KMS-11 (cell line): ENCODE measurements around the gene CDK14.

Source experiments
- H2AFZ ChIP-seq: fragments of 200-600 bp; sonication (generic); 2 replicates; pipeline ENCODE4 v1.6.1; 2016; ENCODE audit warnings: antibody characterized with exemption, mixed run types, low read depth
- H3K27ac ChIP-seq: fragments of 200-600 bp; sonication (generic); 2 replicates; pipeline ENCODE4 v1.6.1; 2016; ENCODE audit warnings: mild to moderate bottlenecking, mixed run types
- H3K27me3 ChIP-seq: fragments of 200-600 bp; sonication (generic); 2 replicates; pipeline ENCODE4 v1.6.1; 2017; ENCODE audit warnings: mild to moderate bottlenecking, low read depth, mixed run types, moderate library complexity; ENCODE audit not compliant: insufficient read depth
- H3K36me3 ChIP-seq: fragments of 200-600 bp; sonication (generic); 2 replicates; pipeline ENCODE4 v1.6.1; 2017; ENCODE audit warnings: mild to moderate bottlenecking, mixed run types; ENCODE audit not compliant: insufficient read depth
- H3K4me1 ChIP-seq: fragments of 200-600 bp; sonication (generic); 2 replicates; pipeline ENCODE4 v1.6.1; 2016; ENCODE audit warnings: mild to moderate bottlenecking, low read depth, mixed run types; ENCODE audit not compliant: poor library complexity, severe bottlenecking
- H3K4me2 ChIP-seq: fragments of 200-600 bp; sonication (generic); 2 replicates; pipeline ENCODE4 v1.7.0; 2016; ENCODE audit warnings: mild to moderate bottlenecking, mixed run types
- H3K4me3 ChIP-seq: fragments of 200-600 bp; sonication (generic); IDR thresholded peaks from 2 replicates; pipeline ENCODE4 v1.6.1; 2017; ENCODE audit warnings: low read depth, low read length, mixed read lengths; ENCODE audit not compliant: insufficient read depth
- H3K79me2 ChIP-seq: fragments of 200-600 bp; sonication (generic); 2 replicates; pipeline ENCODE4 v1.6.1; 2016; ENCODE audit warnings: low read depth, mixed run types; ENCODE audit not compliant: insufficient read depth
- H3K9ac ChIP-seq: fragments of 200-600 bp; sonication (generic); 2 replicates; pipeline ENCODE4 v1.6.1; 2016; ENCODE audit warnings: mild to moderate bottlenecking, mixed run types
- H4K20me1 ChIP-seq: fragments of 200-600 bp; sonication (generic); 2 replicates; pipeline ENCODE4 v1.6.1; 2016; ENCODE audit warnings: mild to moderate bottlenecking, mixed run types; ENCODE audit not compliant: insufficient read depth
- CTCF ChIP-seq: fragments of 200-600 bp; sonication (generic); conservative IDR thresholded peaks from 2 replicates; pipeline ENCODE4 v1.6.1; 2017; ENCODE audit warnings: low read depth, mild to moderate bottlenecking, antibody characterized with exemption, low read length, moderate library complexity, mixed read lengths

Gene CDK14

GRCh38 chr7:91187061-91187460 is 590.9 kb downstream of the CDK14 start:
- Histone ChIP-seq H3K4me3 (no peak overlapping the region), H3K9ac (no peak overlapping the region), H4K20me1 (no peaks in the 10 kb centered on the region), H3K36me3 (no peaks in the 10 kb centered on the region), H3K4me1 (no peaks in the 10 kb centered on the region), H3K27me3 (no peaks in the 10 kb centered on the region), H3K79me2 (no peaks in the 10 kb centered on the region), H3K4me2 (no peak overlapping the region), H2AFZ (no peak overlapping the region), H3K27ac (no peak overlapping the region)
- no peak for TF ChIP-seq CTCF

GRCh38 chr7:91191771-91192170 is 595.6 kb downstream of the CDK14 start:
- no peaks in the 10 kb centered on the region for H3K79me2 ChIP-seq
- no peaks in the 10 kb centered on the region; the same call in 1 of the 2 replicates for H4K20me1 ChIP-seq
- H3K4me3 ChIP-seq, result no peak overlapping the region
- no peak for TF ChIP-seq CTCF
- H3K4me1 ChIP-seq, result no peaks in the 10 kb centered on the region
- no peak overlapping the region for H2AFZ ChIP-seq
- H3K27me3 ChIP-seq, result no peaks in the 10 kb centered on the region
- H3K4me2 ChIP-seq, result no peak overlapping the region
- no peak overlapping the region for H3K27ac ChIP-seq
- H3K36me3 ChIP-seq, result no peaks in the 10 kb centered on the region
- no peak overlapping the region for H3K9ac ChIP-seq

DNA sequence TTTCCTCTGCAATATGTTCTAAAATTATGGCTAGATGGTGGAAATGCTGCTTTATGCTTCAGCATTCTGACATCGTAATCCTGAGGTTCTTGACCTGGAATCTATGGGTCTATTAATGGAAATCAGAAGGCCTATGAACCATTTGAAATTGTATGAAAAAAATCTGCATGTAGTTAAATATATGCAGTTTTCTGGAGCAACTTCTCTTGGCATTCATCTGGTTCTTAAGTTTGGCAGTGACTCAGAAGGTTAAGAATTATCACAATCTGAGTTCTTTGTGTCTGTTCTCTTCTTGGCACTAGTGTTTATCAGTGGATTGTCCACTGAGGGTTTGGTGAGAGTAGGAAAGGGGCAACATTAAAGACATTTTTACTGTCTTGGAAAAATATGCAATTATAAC is 597.0 kb downstream of the CDK14 start:
- no peak overlapping the region for H2AFZ ChIP-seq
- no peaks in the 10 kb centered on the region for H3K79me2 ChIP-seq
- no peak overlapping the region for H3K27ac ChIP-seq
- no peak overlapping the region for H3K4me3 ChIP-seq
- no peaks in the 10 kb centered on the region for H3K27me3 ChIP-seq
- no peak for TF ChIP-seq CTCF
- no peaks in the 10 kb centered on the region for H3K4me1 ChIP-seq
- H4K20me1 ChIP-seq, result no peaks in the 10 kb centered on the region; the same call in 1 of the 2 replicates
- H3K9ac ChIP-seq, result no peak overlapping the region
- H3K4me2 ChIP-seq, result no peak overlapping the region
- no peaks in the 10 kb centered on the region for H3K36me3 ChIP-seq

GRCh38 chr7:91194841-91195240 is 598.7 kb downstream of the CDK14 start:
- Histone ChIP-seq H3K4me3 (no peak overlapping the region), H3K4me1 (no peaks in the 10 kb centered on the region), H2AFZ (no peak overlapping the region), H3K9ac (no peak overlapping the region), H3K79me2 (no peaks in the 10 kb centered on the region), H4K20me1 (no peaks in the 10 kb centered on the region; the same call in 1 of the 2 replicates), H3K27me3 (no peaks in the 10 kb centered on the region), H3K27ac (no peak overlapping the region), H3K36me3 (no peaks in the 10 kb centered on the region), H3K4me2 (no peak overlapping the region)
- TF ChIP-seq CTCF, result no peak
